ENCODE measurements around the gene PIP5K1A.

PIP5K1A gene

GRCh38 chr1:151254217-151255213, 56.2 kb downstream of the PIP5K1A start, which contains the start of gene PSMD4 (continued):
- TF ChIP-seq, protein P1, sequence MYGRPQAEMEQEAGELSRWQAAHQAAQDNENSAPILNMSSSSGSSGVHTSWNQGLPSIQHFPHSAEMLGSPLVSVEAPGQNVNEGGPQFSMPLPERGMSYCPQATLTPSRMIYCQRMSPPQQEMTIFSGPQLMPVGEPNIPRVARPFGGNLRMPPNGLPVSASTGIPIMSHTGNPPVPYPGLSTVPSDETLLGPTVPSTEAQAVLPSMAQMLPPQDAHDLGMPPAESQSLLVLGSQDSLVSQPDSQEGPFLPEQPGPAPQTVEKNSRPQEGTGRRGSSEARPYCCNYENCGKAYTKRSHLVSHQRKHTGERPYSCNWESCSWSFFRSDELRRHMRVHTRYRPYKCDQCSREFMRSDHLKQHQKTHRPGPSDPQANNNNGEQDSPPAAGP (tag by site-specific recombination; IDR thresholded peaks at IDR 0.05): peak; percentile 19; the same call in 1 of the 2 replicates
- TF ChIP-seq KLF7 (tag by site-specific recombination; IDR thresholded peaks at IDR 0.05; ENCODE audit: borderline replicate concordance) (no peak), ZNF248 (tag by site-specific recombination; IDR thresholded peaks at IDR 0.05) (no peak), YY2 (tag by site-specific recombination; IDR thresholded peaks at IDR 0.05) (peak; percentile 70), GFI1B (tag by site-specific recombination; IDR thresholded peaks at IDR 0.05) (no peak), ZFP37 (tag by site-specific recombination; IDR thresholded peaks at IDR 0.05) (peak; percentile 75), ZBTB20 (tag by site-specific recombination; IDR thresholded peaks at IDR 0.05) (peak; percentile 100), ZNF645 (tag by site-specific recombination; IDR thresholded peaks at IDR 0.05) (no peak), ZNF341 (tag by site-specific recombination; IDR thresholded peaks at IDR 0.05; ENCODE audit: low read depth) (peak; percentile 65), ZNF426 (tag by site-specific recombination; IDR thresholded peaks at IDR 0.05) (no peak)

- CTCF ChIA-PET: interaction anchor here (1.5 kb wide), 1 partner anchor 28 kb away, joined by 4 read pairs; no protein-coding TSS in a partner anchor
- H3K4me3 ChIP-seq (ENCODE audit: low read depth, low read length): peak overlapping the region; percentile 92
- H3K4me1 ChIP-seq (ENCODE audit: control insufficient read depth, insufficient read depth, low read length): peaks cover 2% of the 10 kb centered on the region; the same call in 1 of the 2 replicates
- H3K27ac ChIP-seq (ENCODE audit: extremely low read depth, low read depth, low read length): peak overlapping the region; percentile 42
- TF ChIP-seq ZNF639 (tag by site-specific recombination; IDR thresholded peaks at IDR 0.05): no peak
- TF ChIP-seq ZNF548 (tag by site-specific recombination; IDR thresholded peaks at IDR 0.05): no peak
- TF ChIP-seq ZXDB (tag by site-specific recombination; IDR thresholded peaks at IDR 0.05): no peak
- peak; percentile 29; the same call in 1 of the 2 replicates for TF ChIP-seq PRDM4 (tag by site-specific recombination; IDR thresholded peaks at IDR 0.05)
- TF ChIP-seq YY1 (tag by site-specific recombination; IDR thresholded peaks at IDR 0.05): no peak
- TF ChIP-seq ZNF473 (tag by site-specific recombination; IDR thresholded peaks at IDR 0.05): no peak
- TF ChIP-seq, protein P2, sequence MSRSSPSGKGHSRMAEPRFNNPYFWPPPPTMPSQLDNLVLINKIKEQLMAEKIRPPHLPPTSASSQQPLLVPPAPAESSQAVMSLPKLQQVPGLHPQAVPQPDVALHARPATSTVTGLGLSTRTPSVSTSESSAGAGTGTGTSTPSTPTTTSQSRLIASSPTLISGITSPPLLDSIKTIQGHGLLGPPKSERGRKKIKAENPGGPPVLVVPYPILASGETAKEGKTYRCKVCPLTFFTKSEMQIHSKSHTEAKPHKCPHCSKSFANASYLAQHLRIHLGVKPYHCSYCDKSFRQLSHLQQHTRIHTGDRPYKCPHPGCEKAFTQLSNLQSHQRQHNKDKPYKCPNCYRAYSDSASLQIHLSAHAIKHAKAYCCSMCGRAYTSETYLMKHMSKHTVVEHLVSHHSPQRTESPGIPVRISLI (tag by site-specific recombination; IDR thresholded peaks at IDR 0.05): no peak
- peak; percentile 69 for TF ChIP-seq ZBTB17 (tag by site-specific recombination; IDR thresholded peaks at IDR 0.05)
- no peak for TF ChIP-seq ZNF610 (tag by site-specific recombination; IDR thresholded peaks at IDR 0.05; ENCODE audit: borderline replicate concordance)
- TF ChIP-seq, protein P3, sequence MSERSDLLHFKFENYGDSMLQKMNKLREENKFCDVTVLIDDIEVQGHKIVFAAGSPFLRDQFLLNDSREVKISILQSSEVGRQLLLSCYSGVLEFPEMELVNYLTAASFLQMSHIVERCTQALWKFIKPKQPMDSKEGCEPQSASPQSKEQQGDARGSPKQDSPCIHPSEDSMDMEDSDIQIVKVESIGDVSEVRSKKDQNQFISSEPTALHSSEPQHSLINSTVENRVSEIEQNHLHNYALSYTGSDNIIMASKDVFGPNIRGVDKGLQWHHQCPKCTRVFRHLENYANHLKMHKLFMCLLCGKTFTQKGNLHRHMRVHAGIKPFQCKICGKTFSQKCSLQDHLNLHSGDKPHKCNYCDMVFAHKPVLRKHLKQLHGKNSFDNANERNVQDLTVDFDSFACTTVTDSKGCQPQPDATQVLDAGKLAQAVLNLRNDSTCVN (tag by site-specific recombination; optimal IDR thresholded peaks at IDR 0.05): no peak
- no peak for TF ChIP-seq ZNF596 (tag by site-specific recombination; IDR thresholded peaks at IDR 0.05)
- TF ChIP-seq ZNF626 (tag by site-specific recombination; IDR thresholded peaks at IDR 0.05): no peak
- no peaks in the 10 kb centered on the region for H3K9me3 ChIP-seq (ENCODE audit: control insufficient read depth, insufficient read depth, low read depth, low read length)
- H3K36me3 ChIP-seq (ENCODE audit: control insufficient read depth in 2 of 2, insufficient read depth in 1 of 2, low read length in 2 of 2): no peaks in the 10 kb centered on the region; a peak in 1 of 3 replicates
- POLR2A ChIA-PET: interaction anchor here (0.9 to 2.3 kb wide), 9 partner anchors 8 to 156 kb away, joined by 3 to 14 read pairs (median 5); partner anchors contain the start of genes PIP5K1A and VPS72
These were observed 57.0 kb downstream of the PIP5K1A start for GRCh38 chr1:151255381-151255780.
